ENCODE data around the gene TRAK1.

GRCh38 chr3:42157540-42158538 lies 66.7 kb downstream of the TRAK1 start:
- TF ChIP-seq CTCF (conservative IDR thresholded peaks at IDR 0.05; ENCODE audit: low read depth, low read length) (no peak), POLR2A (IDR thresholded peaks at IDR 0.05; ENCODE audit: low read depth, low read length) (no peak), MAFK (IDR thresholded peaks at IDR 0.05; ENCODE audit: low read depth, low read length) (no peak), RCOR1 (IDR thresholded peaks at IDR 0.05; ENCODE audit: insufficient replicate concordance, low read length) (no peak), RAD21 (IDR thresholded peaks at IDR 0.05; ENCODE audit: low read length) (no peak), SMC3 (IDR thresholded peaks at IDR 0.05; ENCODE audit: low read depth, low read length) (no peak), ELK1 (IDR thresholded peaks at IDR 0.05; ENCODE audit: borderline replicate concordance, low read depth, low read length) (no peak), CHD1 (IDR thresholded peaks at IDR 0.05; ENCODE audit: low read depth, low read length) (no peak), CEBPB (IDR thresholded peaks at IDR 0.05; ENCODE audit: low read depth, low read length) (no peak), USF2 (IDR thresholded peaks at IDR 0.05; ENCODE audit: low read depth, low read length) (no peak), FOS (IDR thresholded peaks at IDR 0.05; ENCODE audit: low read depth, low read length) (no peak)
